Stimulated activated CD4-positive, alpha-beta T cell treated with anti-CD3 and anti-CD28 coated beads, TNF-alpha, amount 100 ng/mL, for 24 hours (primary cell): Measurements from ENCODE around the gene S100A1.
A peak's percentile ranks its signal among the peaks of the same experiment; 100 is the strongest.

Source experiments
- DNase-seq, 3 experiments: peaks; one replicate each; pipeline ENCODE4 v3.0.0-alpha.2; 2020; ENCODE audit warnings: low read depth in 3 of 3

S100A1 gene

GRCh38 chr1:153610811-153611301 is 17.4 kb upstream of the S100A1 start:
- no peak for DNase-seq

GRCh38 chr1:153611356-153611755 is 16.9 kb upstream of the S100A1 start:
- DNase-seq = no peak

- DNase-seq = no peak
These were observed 16.0 kb upstream of the S100A1 start for GRCh38 chr1:153612111-153612754.

- no peak for DNase-seq
These were observed 15.4 kb upstream of the S100A1 start, which contains the start of gene S100A16 for GRCh38 chr1:153612755-153613331. Gene S100A16, minus strand, starts transcription at chr1:153613137. Its CDS starts 4,986 bp downstream, at chr1:153608151.

- no peak for DNase-seq
These were observed 14.8 kb upstream of the S100A1 start for GRCh38 chr1:153613406-153613805.

- DNase-seq = no peak
These were observed 13.9 kb upstream of the S100A1 start for GRCh38 chr1:153614189-153614900.

- no peak for DNase-seq
These were observed 13.3 kb upstream of the S100A1 start for GRCh38 chr1:153614906-153615305.

GRCh38 chr1:153615406-153615805 is 12.8 kb upstream of the S100A1 start:
- DNase-seq = no peak

GRCh38 chr1:153616144-153616916 is 11.9 kb upstream of the S100A1 start, which contains the start of gene S100A14:
Gene S100A14, minus strand, starts transcription at chr1:153616325. Its CDS starts 467 bp downstream, at chr1:153615858.
- DNase-seq = no peak

GRCh38 chr1:153616917-153617311 is 11.3 kb upstream of the S100A1 start:
- no peak for DNase-seq

GRCh38 chr1:153617663-153618062 is 10.6 kb upstream of the S100A1 start:
- peak in 1 of 3 experiments; percentile 38 for DNase-seq

- DNase-seq = no peak
These were observed 9.1 kb upstream of the S100A1 start for GRCh38 chr1:153619171-153619570.

- no peak for DNase-seq
These were observed 5.1 kb upstream of the S100A1 start for GRCh38 chr1:153623101-153623500.

GRCh38 chr1:153624965-153625611 is 3.1 kb upstream of the S100A1 start:
- no peak for DNase-seq

GRCh38 chr1:153626477-153626903 is 1.7 kb upstream of the S100A1 start:
- DNase-seq = no peak

- DNase-seq = no peak
These were observed 1.1 kb upstream of the S100A1 start, which contains the start of gene S100A13 for GRCh38 chr1:153626904-153627714. Gene S100A13, minus strand, starts transcription at chr1:153627505. Its CDS starts 1,033 bp downstream, at chr1:153626472.

- no peak for DNase-seq
These were observed 556 bp downstream of the S100A1 start for GRCh38 chr1:153628638-153629342.

GRCh38 chr1:153629343-153629665 is 1.1 kb downstream of the S100A1 start:
- DNase-seq = no peak

- no peak for DNase-seq
These were observed 1.7 kb downstream of the S100A1 start for GRCh38 chr1:153629971-153630370.

GRCh38 chr1:153630384-153630783 is 2.1 kb downstream of the S100A1 start:
- no peak for DNase-seq
